H1 (cell line): Measurements from ENCODE around the gene ACTA2. TPM values are rescaled to one million over a fixed set of nuclear protein-coding genes. Genes with fewer than 3 reads are reported as not detected.

Experiments
- BCL11A ChIP-seq, 2 experiments: IDR thresholded peaks; one replicate each; pipeline ENCODE4 v1.6.1; 2011; ENCODE audit warnings: low read depth in 2 of 2, low read length in 2 of 2, mild to moderate bottlenecking in 2 of 2
- BRCA1 ChIP-seq: IDR thresholded peaks from 2 replicates; pipeline ENCODE4 v1.6.1; 2012; ENCODE audit warnings: low read depth, low read length, improper control_type of control experiment
- CTBP2 ChIP-seq: IDR thresholded peaks from 2 replicates; pipeline ENCODE4 v1.7.0; 2011; ENCODE audit warnings: borderline replicate concordance, mild to moderate bottlenecking, moderate library complexity, mixed read lengths, low read length; ENCODE audit not compliant: insufficient read depth, insufficient read length
- POU5F1 ChIP-seq: IDR thresholded peaks from 2 replicates; pipeline ENCODE4 v1.6.1; 2011; ENCODE audit warnings: low read depth, mild to moderate bottlenecking, low read length, moderate library complexity
- RXRA ChIP-seq: IDR thresholded peaks from 2 replicates; pipeline ENCODE4 v1.6.1; 2011; ENCODE audit warnings: low read depth, mild to moderate bottlenecking, low read length, moderate library complexity; ENCODE audit not compliant: insufficient read depth
- SP2 ChIP-seq: IDR thresholded peaks from 2 replicates; pipeline ENCODE4 v1.6.1; 2012; ENCODE audit warnings: mild to moderate bottlenecking, low read length, inconsistent platforms
- polyA plus RNA-seq, 7 experiments: library from polyadenylated mRNA; depleted of rRNA in 3 of 7; stranded (reverse) in 5 of 7; unstranded in 2 of 7; fragments of >200 nt in 5 of 7; fragments of 200-250 nt in 2 of 7; gene quantifications; 1 replicate in 5 of 7; 2 replicates in 1 of 7; 4 replicates in 1 of 7; pipeline versions ENCODE4 v1.2.1 to v1.2.3, GENCODE V29; 2011 to 2013; ENCODE audit warnings: missing spikeins in 2 of 7, mixed read lengths in 2 of 7
- total RNA-seq: library from RNA; stranded (reverse); fragmentation: NEBNext Ultra II Directional; extraction: Animal tissue kit (Norgen Biotek cat#: 25700); gene quantifications from 2 replicates; pipeline ENCODE4 v1.2.1, GENCODE V29; 2021
- TF ChIP-seq, protein P1 (sequence below): fragments of 300-600 bp; sonication (generic); IDR thresholded peaks from 2 replicates; pipeline ENCODE4 v1.7.1; 2012; ENCODE audit warnings: low read length, moderate library complexity, mild to moderate bottlenecking, inconsistent platforms; ENCODE audit not compliant: insufficient replicate concordance
- TF ChIP-seq, protein P2 (sequence below): IDR thresholded peaks from 2 replicates; pipeline ENCODE4 v1.6.1; 2011; ENCODE audit warnings: low read depth, mild to moderate bottlenecking, low read length; ENCODE audit not compliant: insufficient read depth
- TF ChIP-seq, protein P3 (sequence below): IDR thresholded peaks from 2 replicates; pipeline ENCODE4 v1.6.1; 2012; ENCODE audit warnings: inconsistent platforms

ACTA2 gene
- total and polyA plus RNA-seq, 2 of the 8 experiments (the other 6 are each of a cell fraction or from before 2014, with no cell fraction given) = 3.5 to 8.9 TPM

DNA sequence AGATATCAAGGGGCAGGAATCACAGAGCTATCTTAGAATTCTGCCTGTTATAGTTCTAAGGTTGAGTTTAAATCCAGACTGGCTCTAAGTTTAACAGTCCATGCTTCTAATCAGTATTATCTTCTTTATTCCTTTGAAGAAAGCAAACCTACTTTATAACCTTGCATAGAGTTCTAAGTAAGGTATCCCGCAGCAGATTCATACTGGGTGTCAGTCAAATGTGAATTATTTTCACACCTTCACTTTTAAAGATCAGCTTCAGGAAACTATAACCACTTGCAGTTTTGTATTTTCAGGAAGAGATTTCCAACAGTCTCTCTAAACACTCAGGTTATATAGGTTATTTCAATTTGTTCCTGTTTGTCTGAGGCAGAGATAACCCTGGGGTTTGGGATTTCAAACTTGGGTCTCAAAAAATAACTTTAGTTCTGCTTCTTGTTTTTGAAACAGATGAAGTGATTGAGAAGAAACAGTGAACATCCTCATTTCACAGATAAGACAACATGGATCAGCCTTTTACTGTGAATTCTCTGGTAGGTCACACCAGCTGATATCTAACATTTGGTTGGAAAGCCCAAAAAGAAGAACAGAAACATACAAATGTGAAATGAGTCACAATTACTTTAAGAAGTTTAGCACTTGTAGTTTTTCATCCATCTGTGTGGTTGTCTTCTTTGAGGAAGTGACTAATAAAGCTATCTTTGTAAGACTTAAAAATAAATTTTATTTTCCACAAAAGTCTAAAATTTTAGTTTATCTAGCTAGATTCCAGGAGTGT, 51.2 kb downstream of the ACTA2 start (continued):
- TF ChIP-seq, protein P1, sequence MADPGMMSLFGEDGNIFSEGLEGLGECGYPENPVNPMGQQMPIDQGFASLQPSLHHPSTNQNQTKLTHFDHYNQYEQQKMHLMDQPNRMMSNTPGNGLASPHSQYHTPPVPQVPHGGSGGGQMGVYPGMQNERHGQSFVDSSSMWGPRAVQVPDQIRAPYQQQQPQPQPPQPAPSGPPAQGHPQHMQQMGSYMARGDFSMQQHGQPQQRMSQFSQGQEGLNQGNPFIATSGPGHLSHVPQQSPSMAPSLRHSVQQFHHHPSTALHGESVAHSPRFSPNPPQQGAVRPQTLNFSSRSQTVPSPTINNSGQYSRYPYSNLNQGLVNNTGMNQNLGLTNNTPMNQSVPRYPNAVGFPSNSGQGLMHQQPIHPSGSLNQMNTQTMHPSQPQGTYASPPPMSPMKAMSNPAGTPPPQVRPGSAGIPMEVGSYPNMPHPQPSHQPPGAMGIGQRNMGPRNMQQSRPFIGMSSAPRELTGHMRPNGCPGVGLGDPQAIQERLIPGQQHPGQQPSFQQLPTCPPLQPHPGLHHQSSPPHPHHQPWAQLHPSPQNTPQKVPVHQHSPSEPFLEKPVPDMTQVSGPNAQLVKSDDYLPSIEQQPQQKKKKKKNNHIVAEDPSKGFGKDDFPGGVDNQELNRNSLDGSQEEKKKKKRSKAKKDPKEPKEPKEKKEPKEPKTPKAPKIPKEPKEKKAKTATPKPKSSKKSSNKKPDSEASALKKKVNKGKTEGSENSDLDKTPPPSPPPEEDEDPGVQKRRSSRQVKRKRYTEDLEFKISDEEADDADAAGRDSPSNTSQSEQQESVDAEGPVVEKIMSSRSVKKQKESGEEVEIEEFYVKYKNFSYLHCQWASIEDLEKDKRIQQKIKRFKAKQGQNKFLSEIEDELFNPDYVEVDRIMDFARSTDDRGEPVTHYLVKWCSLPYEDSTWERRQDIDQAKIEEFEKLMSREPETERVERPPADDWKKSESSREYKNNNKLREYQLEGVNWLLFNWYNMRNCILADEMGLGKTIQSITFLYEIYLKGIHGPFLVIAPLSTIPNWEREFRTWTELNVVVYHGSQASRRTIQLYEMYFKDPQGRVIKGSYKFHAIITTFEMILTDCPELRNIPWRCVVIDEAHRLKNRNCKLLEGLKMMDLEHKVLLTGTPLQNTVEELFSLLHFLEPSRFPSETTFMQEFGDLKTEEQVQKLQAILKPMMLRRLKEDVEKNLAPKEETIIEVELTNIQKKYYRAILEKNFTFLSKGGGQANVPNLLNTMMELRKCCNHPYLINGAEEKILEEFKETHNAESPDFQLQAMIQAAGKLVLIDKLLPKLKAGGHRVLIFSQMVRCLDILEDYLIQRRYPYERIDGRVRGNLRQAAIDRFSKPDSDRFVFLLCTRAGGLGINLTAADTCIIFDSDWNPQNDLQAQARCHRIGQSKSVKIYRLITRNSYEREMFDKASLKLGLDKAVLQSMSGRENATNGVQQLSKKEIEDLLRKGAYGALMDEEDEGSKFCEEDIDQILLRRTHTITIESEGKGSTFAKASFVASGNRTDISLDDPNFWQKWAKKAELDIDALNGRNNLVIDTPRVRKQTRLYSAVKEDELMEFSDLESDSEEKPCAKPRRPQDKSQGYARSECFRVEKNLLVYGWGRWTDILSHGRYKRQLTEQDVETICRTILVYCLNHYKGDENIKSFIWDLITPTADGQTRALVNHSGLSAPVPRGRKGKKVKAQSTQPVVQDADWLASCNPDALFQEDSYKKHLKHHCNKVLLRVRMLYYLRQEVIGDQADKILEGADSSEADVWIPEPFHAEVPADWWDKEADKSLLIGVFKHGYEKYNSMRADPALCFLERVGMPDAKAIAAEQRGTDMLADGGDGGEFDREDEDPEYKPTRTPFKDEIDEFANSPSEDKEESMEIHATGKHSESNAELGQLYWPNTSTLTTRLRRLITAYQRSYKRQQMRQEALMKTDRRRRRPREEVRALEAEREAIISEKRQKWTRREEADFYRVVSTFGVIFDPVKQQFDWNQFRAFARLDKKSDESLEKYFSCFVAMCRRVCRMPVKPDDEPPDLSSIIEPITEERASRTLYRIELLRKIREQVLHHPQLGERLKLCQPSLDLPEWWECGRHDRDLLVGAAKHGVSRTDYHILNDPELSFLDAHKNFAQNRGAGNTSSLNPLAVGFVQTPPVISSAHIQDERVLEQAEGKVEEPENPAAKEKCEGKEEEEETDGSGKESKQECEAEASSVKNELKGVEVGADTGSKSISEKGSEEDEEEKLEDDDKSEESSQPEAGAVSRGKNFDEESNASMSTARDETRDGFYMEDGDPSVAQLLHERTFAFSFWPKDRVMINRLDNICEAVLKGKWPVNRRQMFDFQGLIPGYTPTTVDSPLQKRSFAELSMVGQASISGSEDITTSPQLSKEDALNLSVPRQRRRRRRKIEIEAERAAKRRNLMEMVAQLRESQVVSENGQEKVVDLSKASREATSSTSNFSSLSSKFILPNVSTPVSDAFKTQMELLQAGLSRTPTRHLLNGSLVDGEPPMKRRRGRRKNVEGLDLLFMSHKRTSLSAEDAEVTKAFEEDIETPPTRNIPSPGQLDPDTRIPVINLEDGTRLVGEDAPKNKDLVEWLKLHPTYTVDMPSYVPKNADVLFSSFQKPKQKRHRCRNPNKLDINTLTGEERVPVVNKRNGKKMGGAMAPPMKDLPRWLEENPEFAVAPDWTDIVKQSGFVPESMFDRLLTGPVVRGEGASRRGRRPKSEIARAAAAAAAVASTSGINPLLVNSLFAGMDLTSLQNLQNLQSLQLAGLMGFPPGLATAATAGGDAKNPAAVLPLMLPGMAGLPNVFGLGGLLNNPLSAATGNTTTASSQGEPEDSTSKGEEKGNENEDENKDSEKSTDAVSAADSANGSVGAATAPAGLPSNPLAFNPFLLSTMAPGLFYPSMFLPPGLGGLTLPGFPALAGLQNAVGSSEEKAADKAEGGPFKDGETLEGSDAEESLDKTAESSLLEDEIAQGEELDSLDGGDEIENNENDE = no peak
- no peak for TF ChIP-seq SP2
- TF ChIP-seq CTBP2 = no peak
- TF ChIP-seq BRCA1 = no peak
- TF ChIP-seq BCL11A (IDR thresholded peaks at IDR 0.05; ENCODE audit: low read depth in 2 of 2, low read length in 2 of 2) = no peak
- no peak for TF ChIP-seq RXRA
- TF ChIP-seq, protein P2, sequence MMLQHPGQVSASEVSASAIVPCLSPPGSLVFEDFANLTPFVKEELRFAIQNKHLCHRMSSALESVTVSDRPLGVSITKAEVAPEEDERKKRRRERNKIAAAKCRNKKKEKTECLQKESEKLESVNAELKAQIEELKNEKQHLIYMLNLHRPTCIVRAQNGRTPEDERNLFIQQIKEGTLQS = no peak
- no peak for TF ChIP-seq POU5F1
- TF ChIP-seq, protein P3, sequence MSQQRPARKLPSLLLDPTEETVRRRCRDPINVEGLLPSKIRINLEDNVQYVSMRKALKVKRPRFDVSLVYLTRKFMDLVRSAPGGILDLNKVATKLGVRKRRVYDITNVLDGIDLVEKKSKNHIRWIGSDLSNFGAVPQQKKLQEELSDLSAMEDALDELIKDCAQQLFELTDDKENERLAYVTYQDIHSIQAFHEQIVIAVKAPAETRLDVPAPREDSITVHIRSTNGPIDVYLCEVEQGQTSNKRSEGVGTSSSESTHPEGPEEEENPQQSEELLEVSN = no peak
